ENCODE measurements around the gene PARVA.

DNA sequence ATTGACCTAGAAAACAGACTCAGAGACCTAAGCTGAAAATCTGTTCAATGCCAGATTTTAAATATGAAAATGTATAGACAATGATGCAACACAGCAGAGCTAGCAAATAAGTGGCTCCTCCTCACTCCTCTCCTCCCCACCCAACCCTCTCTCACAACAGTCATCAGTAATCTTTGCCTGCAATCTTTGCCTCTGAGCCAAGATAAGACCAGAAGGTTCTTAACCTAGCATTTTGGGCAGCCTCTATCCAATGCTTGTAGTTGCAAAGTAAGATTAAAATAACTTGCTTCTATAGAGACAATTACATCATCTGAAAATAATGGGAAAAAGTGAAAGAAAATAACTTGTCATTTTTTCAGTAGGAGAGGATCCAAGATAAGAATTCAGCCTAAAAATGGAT is 117.3 kb downstream of the PARVA start:
- TF ChIP-seq, protein P1, sequence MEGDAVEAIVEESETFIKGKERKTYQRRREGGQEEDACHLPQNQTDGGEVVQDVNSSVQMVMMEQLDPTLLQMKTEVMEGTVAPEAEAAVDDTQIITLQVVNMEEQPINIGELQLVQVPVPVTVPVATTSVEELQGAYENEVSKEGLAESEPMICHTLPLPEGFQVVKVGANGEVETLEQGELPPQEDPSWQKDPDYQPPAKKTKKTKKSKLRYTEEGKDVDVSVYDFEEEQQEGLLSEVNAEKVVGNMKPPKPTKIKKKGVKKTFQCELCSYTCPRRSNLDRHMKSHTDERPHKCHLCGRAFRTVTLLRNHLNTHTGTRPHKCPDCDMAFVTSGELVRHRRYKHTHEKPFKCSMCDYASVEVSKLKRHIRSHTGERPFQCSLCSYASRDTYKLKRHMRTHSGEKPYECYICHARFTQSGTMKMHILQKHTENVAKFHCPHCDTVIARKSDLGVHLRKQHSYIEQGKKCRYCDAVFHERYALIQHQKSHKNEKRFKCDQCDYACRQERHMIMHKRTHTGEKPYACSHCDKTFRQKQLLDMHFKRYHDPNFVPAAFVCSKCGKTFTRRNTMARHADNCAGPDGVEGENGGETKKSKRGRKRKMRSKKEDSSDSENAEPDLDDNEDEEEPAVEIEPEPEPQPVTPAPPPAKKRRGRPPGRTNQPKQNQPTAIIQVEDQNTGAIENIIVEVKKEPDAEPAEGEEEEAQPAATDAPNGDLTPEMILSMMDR (conservative IDR thresholded peaks at IDR 0.05; ENCODE audit: low read length): no peak
- no peak for TF ChIP-seq EZH2phosphoT487 (IDR thresholded peaks at IDR 0.05; ENCODE audit: borderline replicate concordance, low read depth, low read length)
